Naive thymus-derived CD4-positive, alpha-beta T cell (primary cell): ENCODE results near the gene KMT2A. TPM values are rescaled to one million over a fixed set of nuclear protein-coding genes. Genes with fewer than 3 reads are reported as not detected.

Experiments
- ATAC-seq: fragments of 150-1000 bp; cut with Tn5 transposase; 2 replicates; pipeline ENCODE4 v1.10.0; 2021; ENCODE audit warnings: mild to moderate bottlenecking, moderate library complexity
- CTCF ChIA-PET: fragments of 350-600 bp; sonication (Branson Sonifier 250); formaldehyde crosslinking; loops from one replicate; lab custom pipeline; 2021; ENCODE audit warnings: antibody characterized with exemption; lab: Charles Lee
- POLR2A ChIA-PET: fragments of 350-600 bp; sonication (Branson Sonifier 250); formaldehyde crosslinking; loops from one replicate; lab custom pipeline; 2021; ENCODE audit warnings: antibody characterized with exemption, inconsistent platforms; lab: Charles Lee
- DNase-seq, 9 donors: peaks; one replicate each; pipeline versions ENCODE4 v3.0.0 to v3.0.0-alpha.2; 2020 to 2022; ENCODE audit warnings: mixed read lengths in 1 of 9
- H3K27ac ChIP-seq: one replicate; pipeline ENCODE4 v1.7.0; 2013; ENCODE audit warnings: mild to moderate bottlenecking, low read depth, low read length, moderate library complexity
- H3K27me3 ChIP-seq, 2 donors: one replicate each; pipeline ENCODE4 v1.7.0; 2013; ENCODE audit warnings: low read length in 2 of 2, mild to moderate bottlenecking in 2 of 2, moderate library complexity in 2 of 2; ENCODE audit not compliant: control insufficient read depth in 2 of 2, insufficient read depth in 2 of 2
- H3K36me3 ChIP-seq, 3 experiments: 1 replicate in 2 of 3; 2 replicates in 1 of 3; pipeline ENCODE4 v1.7.0; 2013; ENCODE audit warnings: low read length in 3 of 3, mild to moderate bottlenecking in 3 of 3, moderate library complexity in 1 of 3; ENCODE audit not compliant: insufficient read depth in 3 of 3, control insufficient read depth in 2 of 3
- H3K4me1 ChIP-seq, 2 donors: one replicate each; pipeline ENCODE4 v1.7.0; 2013; ENCODE audit warnings: low read length in 2 of 2, mild to moderate bottlenecking in 2 of 2, moderate library complexity in 1 of 2; ENCODE audit not compliant: control insufficient read depth in 2 of 2, insufficient read depth in 2 of 2
- H3K4me3 ChIP-seq: 2 replicates; pipeline ENCODE4 v1.7.0; 2013; ENCODE audit warnings: mild to moderate bottlenecking, low read length
- H3K9me3 ChIP-seq, 3 experiments: 1 replicate in 2 of 3; 2 replicates in 1 of 3; pipeline ENCODE4 v1.7.0; 2013; ENCODE audit warnings: low read length in 3 of 3; ENCODE audit not compliant: control insufficient read depth in 2 of 3
- H3K27ac Mint-ChIP-seq, 9 donors: one replicate each; pipeline ENCODE4 v1.8.0; 2020 to 2022; ENCODE audit warnings: mixed read lengths in 9 of 9, mild to moderate bottlenecking in 8 of 9, moderate library complexity in 5 of 9, inconsistent platforms in 2 of 9
- H3K27me3 Mint-ChIP-seq, 5 donors: one replicate each; pipeline ENCODE4 v1.8.0; 2021 to 2022; ENCODE audit warnings: mixed read lengths in 5 of 5, mild to moderate bottlenecking in 1 of 5
- H3K36me3 Mint-ChIP-seq, 5 donors: one replicate each; pipeline ENCODE4 v1.8.0; 2020 to 2022; ENCODE audit warnings: mixed read lengths in 5 of 5, mild to moderate bottlenecking in 3 of 5, inconsistent platforms in 1 of 5
- H3K4me1 Mint-ChIP-seq, 7 donors: one replicate each; pipeline ENCODE4 v1.8.0; 2020 to 2022; ENCODE audit warnings: mixed read lengths in 7 of 7, mild to moderate bottlenecking in 3 of 7, inconsistent platforms in 1 of 7
- H3K4me3 Mint-ChIP-seq, 10 donors: one replicate each; pipeline ENCODE4 v1.8.0; 2020 to 2022; ENCODE audit warnings: mild to moderate bottlenecking in 10 of 10, mixed read lengths in 10 of 10, moderate library complexity in 6 of 10, inconsistent platforms in 2 of 10
- H3K9me3 Mint-ChIP-seq, 11 donors: one replicate each; pipeline ENCODE4 v1.8.0; 2020 to 2022; ENCODE audit warnings: mixed read lengths in 11 of 11, mild to moderate bottlenecking in 4 of 11, inconsistent platforms in 1 of 11, moderate library complexity in 1 of 11
- intact Hi-C, 2 donors: fragments of 100-400 bp; cut with micrococcal nuclease; formaldehyde crosslinking; loops; one replicate each; pipeline ENCODE4 v1.15.1; 2023
- polyA plus RNA-seq, 2 donors: library from polyadenylated mRNA; unstranded; fragments of 300-500 nt; fragmentation: Illumina TruSeq; gene quantifications; one replicate each; pipeline ENCODE4 v1.2.3, GENCODE V29; 2021
- total RNA-seq, 6 experiments: library from RNA in 5 of 6; stranded (reverse) in 5 of 6; gene quantifications; 1 replicate in 5 of 6; 2 replicates in 1 of 6; pipeline ENCODE4 v1.2.3 and lab custom pipeline; 2021 to 2026

KMT2A gene
- total and polyA plus RNA-seq, 7 experiments from 2014 or later = 19.6 to 192 (median 160) TPM

DNA sequence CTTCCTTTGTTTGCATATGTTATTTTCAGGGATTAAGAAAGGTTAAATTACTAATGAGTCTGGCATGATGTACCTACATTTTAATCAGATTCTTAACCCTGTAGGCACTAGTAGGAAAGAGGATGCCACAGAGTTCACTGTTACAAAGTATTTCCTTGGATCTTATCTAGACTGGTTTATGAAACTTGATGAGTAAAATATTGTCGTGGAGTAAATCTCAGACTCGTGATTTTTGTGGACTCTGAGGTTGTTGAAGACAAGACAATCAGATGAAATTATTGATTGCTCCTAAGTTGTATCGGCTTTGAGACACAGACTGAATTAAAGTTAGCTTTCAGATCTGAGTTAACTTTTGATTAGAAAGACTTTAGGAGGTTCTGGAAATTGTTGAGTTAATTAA lies 6.0 kb downstream of the KMT2A start:
- DNase-seq (no peak), ATAC-seq (no peak)
- Histone ChIP-seq H3K36me3 (peaks cover 0 to 7% (median 0%) of the 10 kb centered on the region in 3 experiments), H3K27ac (peak overlapping the region; percentile 45), H3K27me3 (no peaks in the 10 kb centered on the region), H3K9me3 (no peaks in the 10 kb centered on the region), H3K4me3 (no peak overlapping the region), H3K4me1 (peaks cover 68 to 72% of the 10 kb centered on the region in 2 donors)
- Mint-ChIP-seq H3K4me3 (peak overlapping the region; percentile 8 to 96 (median 56)), H3K4me1 (peaks cover 75 to 89% (median 86%) of the 10 kb centered on the region in 7 donors), H3K36me3 (peaks cover 0 to 46% (median 7%) of the 10 kb centered on the region in 5 donors), H3K27ac (peak overlapping the region; percentile 45 to 99 (median 77)), H3K9me3 (peaks cover 0 to 1% (median 0%) of the 10 kb centered on the region in 11 donors), H3K27me3 (no peaks in the 10 kb centered on the region)
- intact Hi-C loops = no loop called here
- POLR2A ChIA-PET = interaction anchor here (1.3 to 1.5 kb wide), 2 partner anchors 11 to 19 kb away, joined by 4 read pairs; no protein-coding TSS in a partner anchor
- CTCF ChIA-PET = interaction anchor here (0.6 kb wide), 1 partner anchor 61 kb away, joined by 3 read pairs; no protein-coding TSS in a partner anchor

DNA sequence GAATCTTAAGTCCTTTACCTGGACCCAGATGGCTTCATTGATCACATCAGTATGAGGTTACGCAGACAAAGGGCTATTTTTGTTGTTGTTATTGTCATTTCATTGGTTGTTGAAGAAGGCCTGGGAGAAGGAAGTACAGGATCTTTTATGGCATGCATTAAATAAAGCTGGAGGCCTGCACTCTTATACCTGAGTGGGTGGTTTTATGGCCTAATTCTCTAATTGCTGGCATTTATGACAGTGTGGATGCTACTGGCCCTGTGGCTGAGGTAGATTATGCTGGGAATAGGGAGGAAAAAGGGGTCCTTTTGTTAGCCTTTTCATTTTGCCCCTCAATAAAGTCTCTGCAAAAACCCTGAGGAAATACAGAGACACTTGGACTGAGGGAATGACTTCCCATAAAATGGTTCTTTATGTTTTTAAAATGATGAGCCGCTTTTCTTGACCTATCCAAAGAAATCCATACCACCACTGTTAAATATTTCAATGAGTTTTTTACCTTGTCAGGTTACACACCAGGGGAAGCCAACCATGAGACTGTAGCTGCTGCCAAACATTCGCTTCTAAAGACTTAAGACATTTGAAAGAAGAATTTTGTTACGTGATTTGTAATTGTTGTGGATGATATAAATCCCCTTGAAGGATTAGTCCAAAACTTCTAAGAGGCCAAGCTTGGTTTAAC lies 6.8 kb downstream of the KMT2A start:
- ChIA-PET CTCF (no interaction called here), POLR2A (interaction anchor here (0.9 to 1.5 kb wide), 4 partner anchors 8 to 84 kb away, joined by 3 to 5 read pairs (median 4); partner anchors contain the start of gene UBE4A)
- no peak overlapping the region for H3K4me3 ChIP-seq
- no peaks in the 10 kb centered on the region for H3K9me3 ChIP-seq
- Mint-ChIP-seq H3K27me3 (no peaks in the 10 kb centered on the region), H3K4me3 (peak overlapping the region; percentile 8 to 96 (median 52)), H3K36me3 (peaks cover 0 to 46% (median 11%) of the 10 kb centered on the region in 5 donors), H3K27ac (peak overlapping the region in 8 of 9 donors; percentile 11 to 99 (median 72)), H3K9me3 (peaks cover 0 to 3% (median 0%) of the 10 kb centered on the region in 11 donors), H3K4me1 (peaks cover 75 to 97% (median 92%) of the 10 kb centered on the region in 7 donors)
- H3K36me3 ChIP-seq = peaks cover 0 to 10% (median 0%) of the 10 kb centered on the region in 3 experiments
- H3K27me3 ChIP-seq = no peaks in the 10 kb centered on the region
- intact Hi-C loops = no loop called here
- H3K27ac ChIP-seq = peak overlapping the region; percentile 45
- DNase-seq (no peak), ATAC-seq (no peak)
- H3K4me1 ChIP-seq = peaks cover 71 to 77% of the 10 kb centered on the region in 2 donors

DNA sequence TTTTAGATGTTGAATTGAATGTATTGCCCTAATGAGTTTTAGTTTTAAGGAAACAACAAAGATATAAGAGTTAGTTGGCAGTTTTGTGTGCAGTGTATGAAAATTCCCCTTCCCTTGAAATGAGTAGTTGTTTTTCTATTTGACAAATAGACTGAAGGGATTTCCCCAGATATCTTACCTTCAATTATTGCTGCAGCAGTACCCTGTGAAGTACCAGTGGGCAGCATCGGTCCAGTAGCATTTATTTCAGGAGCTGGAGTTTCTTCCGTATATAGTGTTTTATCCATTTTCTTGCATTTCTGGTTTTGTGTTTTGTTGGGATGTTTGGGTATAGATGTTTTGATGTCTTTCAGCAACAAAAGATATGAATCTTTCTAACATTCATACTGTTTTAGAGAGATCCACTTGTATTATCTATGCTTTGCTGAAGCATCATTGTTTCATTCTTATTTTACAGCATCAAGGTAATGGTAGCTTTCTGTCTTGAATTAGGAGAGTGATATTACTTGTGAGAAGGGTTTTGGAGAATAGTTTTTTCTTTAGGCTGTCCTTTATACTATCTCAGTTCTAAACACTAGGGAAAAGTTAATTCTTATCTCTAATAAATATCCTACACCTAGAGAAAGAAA lies 7.4 kb downstream of the KMT2A start:
- H3K27me3 Mint-ChIP-seq = no peaks in the 10 kb centered on the region
- no peak overlapping the region for H3K27ac ChIP-seq
- H3K4me3 ChIP-seq = no peak overlapping the region
- ATAC-seq (peak; percentile 50), DNase-seq (no peak)
- H3K4me1 ChIP-seq = peaks cover 77 to 78% of the 10 kb centered on the region in 2 donors
- no peaks in the 10 kb centered on the region for H3K9me3 ChIP-seq
- peak overlapping the region in 9 of 10 donors; percentile 8 to 96 (median 54) for H3K4me3 Mint-ChIP-seq
- intact Hi-C loops = no loop called here
- H3K27ac Mint-ChIP-seq = peak overlapping the region in 7 of 9 donors; percentile 46 to 91 (median 71)
- ChIA-PET POLR2A (interaction anchor here (0.9 to 1.3 kb wide), 3 partner anchors 9 to 84 kb away, joined by 3 to 5 read pairs (median 4); partner anchors contain the start of gene UBE4A), CTCF (no interaction called here)
- H3K36me3 Mint-ChIP-seq = peaks cover 0 to 47% (median 11%) of the 10 kb centered on the region in 5 donors
- H3K36me3 ChIP-seq = peaks cover 0 to 10% (median 0%) of the 10 kb centered on the region in 3 experiments
- H3K9me3 Mint-ChIP-seq = peaks cover 0 to 3% (median 0%) of the 10 kb centered on the region in 11 donors
- no peaks in the 10 kb centered on the region for H3K27me3 ChIP-seq
- peaks cover 73 to 99% (median 94%) of the 10 kb centered on the region in 7 donors for H3K4me1 Mint-ChIP-seq

DNA sequence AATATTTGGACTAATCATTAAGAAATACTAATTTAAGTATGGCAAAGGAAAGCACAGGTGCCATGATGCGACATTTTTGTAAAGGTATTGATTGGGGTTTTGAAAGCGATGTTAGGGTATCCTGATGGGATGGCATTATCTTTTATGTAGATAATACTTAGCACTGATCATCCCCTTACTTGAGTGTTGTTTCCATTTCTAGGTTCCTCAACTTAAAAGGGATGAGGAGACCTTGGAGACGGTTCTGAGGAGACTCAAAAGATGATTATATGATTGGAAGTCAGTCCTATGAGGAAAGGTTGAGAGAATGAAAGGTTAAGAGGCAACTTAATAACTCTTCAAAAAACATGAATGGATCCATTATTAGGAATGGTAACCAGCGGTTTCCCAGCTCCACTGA lies 11.1 kb downstream of the KMT2A start:
- H3K36me3 Mint-ChIP-seq = peaks cover 0 to 45% (median 11%) of the 10 kb centered on the region in 5 donors
- peak overlapping the region in 3 of 9 donors; percentile 0 to 72 (median 25) for H3K27ac Mint-ChIP-seq
- H3K4me1 Mint-ChIP-seq = peaks cover 55 to 84% (median 73%) of the 10 kb centered on the region in 7 donors

DNA sequence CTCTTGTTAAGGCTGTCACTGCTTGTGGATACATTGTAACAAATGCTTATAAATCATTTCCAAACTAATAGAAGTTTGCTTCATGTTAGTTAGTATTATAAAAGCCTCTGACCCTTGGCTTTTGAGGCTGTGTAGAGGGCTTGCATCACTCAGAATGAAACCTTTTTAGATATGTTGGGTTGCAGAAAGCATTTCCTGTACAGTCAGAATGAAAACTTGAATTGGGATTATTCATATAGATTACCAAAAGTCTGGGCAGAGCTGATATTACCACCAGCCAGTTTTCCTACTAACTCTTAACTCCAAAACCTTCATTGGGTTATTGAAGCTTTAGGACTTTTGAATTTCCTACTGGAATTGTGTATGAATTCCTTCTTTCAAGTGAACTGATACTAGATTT lies 12.0 kb downstream of the KMT2A start:
- Histone ChIP-seq H3K27ac (peak overlapping the region; percentile 14), H3K9me3 (no peaks in the 10 kb centered on the region), H3K27me3 (no peaks in the 10 kb centered on the region), H3K36me3 (peaks cover 0 to 12% (median 4%) of the 10 kb centered on the region in 3 experiments), H3K4me3 (no peak overlapping the region), H3K4me1 (peaks cover 32 to 42% of the 10 kb centered on the region in 2 donors)
- intact Hi-C loops = loop anchor here (1.0 to 2.0 kb wide), 2 partner anchors 10 to 13 kb away; no protein-coding TSS in a partner anchor
- ATAC-seq (no peak), DNase-seq (no peak)
- H3K27ac Mint-ChIP-seq = peak overlapping the region in 1 of 9 donors; percentile 48
- H3K27me3 Mint-ChIP-seq = no peaks in the 10 kb centered on the region
- H3K4me1 Mint-ChIP-seq = peaks cover 57 to 82% (median 69%) of the 10 kb centered on the region in 7 donors
- peaks cover 0 to 3% (median 0%) of the 10 kb centered on the region in 11 donors for H3K9me3 Mint-ChIP-seq
- ChIA-PET CTCF (interaction anchor here (1.1 kb wide), 1 partner anchor 153 kb away, joined by 4 read pairs; no protein-coding TSS in a partner anchor), POLR2A (interaction anchor here (0.6 to 1.7 kb wide), 5 partner anchors 9 to 670 kb away, joined by 3 to 8 read pairs (median 5); partner anchors contain the start of gene TMEM25)
- peak overlapping the region in 2 of 10 donors; percentile 24 to 36 for H3K4me3 Mint-ChIP-seq
- peaks cover 0 to 47% (median 15%) of the 10 kb centered on the region in 5 donors for H3K36me3 Mint-ChIP-seq

More for the DNA sequence above, 11.1 kb downstream of the KMT2A start:
- ChIA-PET POLR2A (interaction anchor here (0.6 to 1.7 kb wide), 4 partner anchors 8 to 83 kb away, joined by 3 to 8 read pairs (median 6); partner anchors contain the start of gene TMEM25), CTCF (interaction anchor here (1.1 kb wide), 1 partner anchor 152 kb away, joined by 4 read pairs; no protein-coding TSS in a partner anchor)
- Histone ChIP-seq H3K4me1 (peaks cover 41 to 51% of the 10 kb centered on the region in 2 donors), H3K27me3 (no peaks in the 10 kb centered on the region), H3K4me3 (no peak overlapping the region), H3K36me3 (peaks cover 0 to 16% (median 4%) of the 10 kb centered on the region in 3 experiments), H3K9me3 (no peaks in the 10 kb centered on the region), H3K27ac (no peak overlapping the region)
- Mint-ChIP-seq H3K27me3 (no peaks in the 10 kb centered on the region), H3K4me3 (peak overlapping the region in 3 of 10 donors; percentile 24 to 48 (median 28)), H3K9me3 (peaks cover 0 to 3% (median 0%) of the 10 kb centered on the region in 11 donors)
- intact Hi-C loops = no loop called here
- no peak for DNase-seq
- no peak for ATAC-seq
